GM10847 (cell line): ENCODE data around the gene MACROD2.

Source experiments
- POLR2A ChIP-seq: IDR thresholded peaks from 2 replicates; pipeline ENCODE4 v1.6.1; 2011; ENCODE audit not compliant: insufficient read length; ENCODE audit errors: extremely low read depth

MACROD2 gene

DNA sequence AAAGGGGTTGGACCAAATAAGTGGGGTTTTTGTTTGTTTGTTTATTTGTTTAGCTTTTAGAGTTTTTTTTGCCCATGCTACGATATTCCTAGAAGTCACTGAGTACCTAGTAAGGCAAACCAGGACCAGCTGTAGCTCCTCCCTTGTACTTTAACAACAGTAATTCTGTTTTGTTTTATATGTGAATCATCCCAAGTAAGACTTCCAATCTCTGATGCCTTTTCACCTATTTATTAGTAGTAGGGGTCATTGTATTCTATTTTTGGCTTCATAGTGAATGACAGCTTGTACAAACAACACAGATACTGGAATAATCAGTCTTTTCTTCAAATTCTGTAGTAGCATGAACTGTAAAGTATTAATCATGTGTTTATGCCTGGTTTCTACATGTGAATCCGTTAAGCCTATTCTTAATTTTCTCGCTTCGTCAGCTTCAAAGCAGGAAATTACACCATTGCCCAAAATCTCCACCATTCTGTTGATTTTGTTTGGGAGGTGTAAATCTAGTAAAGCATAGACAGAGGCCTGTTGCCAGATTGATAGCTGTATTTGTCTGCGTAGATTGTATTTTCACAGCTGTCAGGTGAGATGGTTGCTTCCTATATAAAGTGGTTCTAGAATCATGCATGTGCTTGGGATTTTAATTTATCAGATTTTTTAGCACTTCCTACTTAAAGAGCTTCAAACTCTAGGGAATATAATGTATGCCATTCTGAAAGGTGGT is 493.6 kb downstream of the MACROD2 start:
- TF ChIP-seq POLR2A = no peak

GRCh38 chr20:14489544-14489943 is 494.2 kb downstream of the MACROD2 start:
- TF ChIP-seq POLR2A = no peak

GRCh38 chr20:14491436-14491835 is 496.1 kb downstream of the MACROD2 start:
- TF ChIP-seq POLR2A = no peak

DNA sequence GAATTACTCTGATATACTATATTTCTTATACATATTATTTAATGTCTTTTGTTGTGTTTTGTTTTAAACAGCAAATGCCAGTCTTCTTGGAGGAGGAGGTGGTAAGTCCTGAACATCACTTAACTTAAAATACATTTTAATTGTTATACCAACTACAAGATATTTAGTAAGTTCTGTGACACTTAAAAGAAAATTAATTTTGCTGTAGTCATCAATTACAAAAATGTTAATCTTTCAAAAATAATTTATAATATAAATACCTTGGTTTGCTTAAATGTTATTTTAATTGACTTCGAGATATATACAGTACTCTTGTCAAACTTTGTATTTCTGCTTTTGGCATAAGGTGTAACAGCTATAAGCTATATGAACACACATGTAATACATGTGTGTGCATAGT is 498.1 kb downstream of the MACROD2 start:
- no peak for TF ChIP-seq POLR2A

GRCh38 chr20:14494355-14494754 is 499.0 kb downstream of the MACROD2 start:
- TF ChIP-seq POLR2A = no peak

GRCh38 chr20:14495066-14495465 is 499.8 kb downstream of the MACROD2 start:
- TF ChIP-seq POLR2A = no peak

- TF ChIP-seq POLR2A = no peak
Measured at GRCh38 chr20:14497004-14497403, 501.7 kb downstream of the MACROD2 start.

DNA sequence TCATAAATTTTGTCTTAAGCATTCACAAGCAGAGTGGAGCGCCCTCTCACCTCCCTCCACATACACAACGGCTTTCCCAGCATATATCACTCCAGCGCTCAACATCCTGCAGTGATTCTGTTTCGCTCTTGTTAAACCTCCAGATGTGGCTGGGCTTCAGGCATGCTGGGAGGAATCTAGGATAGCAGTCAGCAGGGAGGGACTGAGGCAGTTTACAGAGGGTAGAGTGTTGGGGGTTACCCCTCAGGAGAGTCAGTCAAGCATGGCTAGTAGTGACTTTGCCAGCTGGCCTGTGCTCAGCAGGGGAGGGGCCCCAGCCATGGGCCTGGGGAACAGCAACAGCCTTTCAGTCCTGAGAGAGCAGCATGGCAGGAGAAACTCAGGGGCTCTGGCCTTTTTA is 503.5 kb downstream of the MACROD2 start:
- no peak for TF ChIP-seq POLR2A

- no peak for TF ChIP-seq POLR2A
Measured at GRCh38 chr20:14505476-14505875, 510.2 kb downstream of the MACROD2 start.

DNA sequence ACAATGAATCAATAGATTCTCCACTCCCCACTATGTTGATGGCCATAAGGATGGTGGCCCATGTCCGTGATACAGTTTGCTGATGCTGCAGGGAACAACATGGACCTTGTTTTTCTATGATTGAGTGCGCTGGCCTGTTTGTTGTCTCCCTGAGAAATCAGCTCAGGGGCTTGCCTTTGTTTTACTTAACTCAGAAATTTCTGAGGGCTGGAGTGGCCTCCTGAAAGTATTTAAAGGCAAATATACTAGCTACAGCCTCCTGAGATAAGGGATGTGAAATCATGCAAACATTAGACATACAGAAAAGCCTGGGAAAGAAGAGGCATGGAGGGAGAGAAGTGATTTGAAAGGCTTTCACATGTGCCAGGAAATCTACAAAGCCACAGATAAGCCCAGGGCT is 512.4 kb downstream of the MACROD2 start:
- TF ChIP-seq POLR2A = no peak

- no peak for TF ChIP-seq POLR2A
Measured at GRCh38 chr20:14510341-14510740, 515.0 kb downstream of the MACROD2 start.

DNA sequence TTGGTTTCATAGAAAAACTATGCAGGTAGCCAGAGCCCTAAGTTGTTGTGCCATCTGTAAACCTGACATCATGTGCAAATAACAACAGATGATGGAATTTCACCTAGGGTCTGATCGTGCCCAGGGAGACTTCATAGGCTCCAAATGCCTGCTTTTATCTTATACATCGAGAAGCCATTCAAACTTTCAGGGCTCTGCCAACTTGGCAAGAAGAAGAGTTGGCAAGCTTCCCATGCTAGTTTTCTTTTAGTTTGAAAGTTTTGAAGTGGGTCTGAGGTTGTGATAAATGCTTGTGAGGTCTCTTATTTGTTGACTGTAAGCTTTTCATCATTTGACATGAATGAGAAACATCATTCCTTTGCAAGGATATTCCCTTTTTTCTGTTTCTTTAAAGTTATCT is 517.5 kb downstream of the MACROD2 start:
- TF ChIP-seq POLR2A = no peak

DNA sequence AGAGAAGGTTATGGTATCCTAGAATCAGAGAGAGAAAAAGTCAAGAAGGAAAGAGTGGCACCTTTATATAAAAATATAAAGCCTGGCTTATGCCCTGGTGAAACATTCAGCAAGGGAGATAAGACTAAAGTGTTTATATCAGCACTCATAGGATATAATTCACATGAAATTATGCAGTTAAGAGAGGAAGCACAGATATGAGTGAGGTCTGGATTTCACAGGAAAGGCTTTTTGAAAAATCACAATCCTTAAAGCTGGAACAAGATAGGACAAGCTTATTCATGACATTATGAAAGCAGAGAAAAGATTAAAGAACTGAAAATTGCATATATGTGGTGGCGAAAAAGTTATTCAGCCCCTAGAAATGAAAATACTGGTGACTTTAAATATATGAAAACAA is 523.3 kb downstream of the MACROD2 start:
- no peak for TF ChIP-seq POLR2A

- TF ChIP-seq POLR2A = no peak
Measured at GRCh38 chr20:14521016-14521415, 525.7 kb downstream of the MACROD2 start.

GRCh38 chr20:14521436-14521835 is 526.1 kb downstream of the MACROD2 start:
- no peak for TF ChIP-seq POLR2A

- no peak for TF ChIP-seq POLR2A
Measured at GRCh38 chr20:14522595-14522994, 527.3 kb downstream of the MACROD2 start.

- no peak for TF ChIP-seq POLR2A
Measured at GRCh38 chr20:14523090-14523489, 527.8 kb downstream of the MACROD2 start.
